GM19468 (cell line): Measurements from ENCODE around the gene TYW1B.
A peak's percentile ranks its signal among the peaks of the same experiment; 100 is the strongest.
"Not testable (repeated sequence)": the region's sequence is repeated elsewhere in the genome, so short reads cannot be mapped to it uniquely, and the experiment has no call there.

Experiments
- ATAC-seq: cut with Tn5 transposase; IDR thresholded peaks from one replicate; pipeline ENCODE4 v1.9.1; 2021; ENCODE audit warnings: mild to moderate bottlenecking, moderate library complexity, moderate number of reproducible peaks; ENCODE audit not compliant: unreplicated experiment; ENCODE audit errors: extremely low read depth

The TYW1B gene, protein sequence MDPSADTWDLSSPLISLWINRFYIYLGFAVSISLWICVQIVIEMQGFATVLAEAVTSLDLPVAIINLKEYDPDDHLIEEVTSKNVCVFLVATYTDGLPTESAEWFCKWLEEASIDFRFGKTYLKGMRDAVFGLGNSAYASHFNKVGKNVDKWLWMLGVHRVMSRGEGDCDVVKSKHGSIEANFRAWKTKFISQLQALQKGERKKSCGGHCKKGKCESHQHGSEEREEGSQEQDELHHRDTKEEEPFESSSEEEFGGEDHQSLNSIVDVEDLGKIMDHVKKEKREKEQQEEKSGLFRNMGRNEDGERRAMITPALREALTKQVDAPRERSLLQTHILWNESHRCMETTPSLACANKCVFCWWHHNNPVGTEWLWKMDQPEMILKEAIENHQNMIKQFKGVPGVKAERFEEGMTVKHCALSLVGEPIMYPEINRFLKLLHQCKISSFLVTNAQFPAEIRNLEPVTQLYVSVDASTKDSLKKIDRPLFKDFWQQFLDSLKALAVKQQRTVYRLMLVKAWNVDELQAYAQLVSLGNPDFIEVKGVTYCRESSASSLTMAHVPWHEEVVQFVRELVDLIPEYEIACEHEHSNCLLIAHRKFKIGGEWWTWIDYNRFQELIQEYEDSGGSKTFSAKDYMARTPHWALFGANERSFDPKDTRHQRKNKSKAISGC

DNA sequence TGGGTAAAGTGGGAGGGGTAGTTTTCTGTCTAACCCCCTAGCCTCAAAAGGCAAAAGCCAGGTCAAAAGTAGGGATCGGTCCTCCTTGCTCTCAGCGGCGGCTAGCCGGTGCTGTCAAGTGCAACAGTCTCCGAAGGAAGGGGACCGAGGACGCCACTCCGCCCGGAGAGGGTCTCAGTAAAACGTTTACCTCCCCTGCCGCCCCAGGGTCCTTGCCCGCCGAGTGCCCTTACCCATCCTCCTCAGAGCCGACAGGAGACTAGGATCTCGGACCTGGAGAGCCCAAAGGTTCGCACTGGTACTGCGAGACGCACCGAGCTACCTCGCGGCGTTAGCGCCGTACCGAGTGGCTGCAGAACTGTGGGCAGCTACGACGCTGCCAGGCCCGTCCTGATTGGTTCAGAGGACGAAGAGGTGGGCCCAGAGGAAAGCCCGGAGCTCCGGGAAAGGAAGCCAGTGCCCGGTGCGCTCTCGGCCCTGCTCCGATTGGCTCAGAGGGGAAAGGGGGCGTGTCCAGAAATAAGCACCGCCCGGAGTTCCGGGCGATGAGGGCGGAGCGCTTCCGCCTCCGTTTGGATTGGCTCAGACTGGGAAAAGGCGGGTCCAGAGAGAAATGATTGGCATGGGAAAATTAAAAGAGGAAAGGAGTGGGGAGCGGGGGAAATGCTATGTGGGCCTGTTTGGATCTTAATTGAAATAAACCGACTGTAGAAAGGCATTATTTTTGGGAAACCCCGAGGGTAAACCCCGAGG lies at the start of gene TYW1B:
Gene TYW1B (minus strand): TSS at position 362 of the 753 bp plus-strand sequence. CDS start 125 bp downstream, at position 237.
- peak; percentile 92 for ATAC-seq

DNA sequence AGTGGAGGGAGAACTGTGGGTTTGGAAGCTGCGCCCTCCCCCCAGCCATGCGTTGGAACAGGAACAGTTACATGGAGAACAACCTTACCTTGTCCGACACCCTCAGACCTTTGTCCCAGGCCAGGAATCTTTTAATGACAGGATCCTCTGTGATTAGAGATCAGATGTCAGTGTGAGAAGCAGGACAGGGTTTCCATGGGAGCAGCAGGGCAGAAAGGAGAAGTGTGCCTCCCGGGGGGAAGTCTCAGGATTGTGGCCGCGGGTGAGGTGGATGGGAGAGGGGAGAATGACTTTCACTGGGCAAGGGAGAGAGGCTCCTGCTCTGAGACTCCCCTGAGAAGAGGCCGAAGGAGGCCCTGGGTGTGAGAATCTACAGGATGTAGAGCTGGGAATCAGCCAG lies 39.6 kb upstream of the TYW1B start:
- ATAC-seq = not testable (repeated sequence)

GRCh38 chr7:72858846-72859400 lies 30.9 kb upstream of the TYW1B start:
- ATAC-seq = not testable (repeated sequence)

GRCh38 chr7:72857925-72858324 lies 29.9 kb upstream of the TYW1B start:
- ATAC-seq = not testable (repeated sequence)

GRCh38 chr7:72855261-72855660 lies 27.3 kb upstream of the TYW1B start:
- ATAC-seq = not testable (repeated sequence)

DNA sequence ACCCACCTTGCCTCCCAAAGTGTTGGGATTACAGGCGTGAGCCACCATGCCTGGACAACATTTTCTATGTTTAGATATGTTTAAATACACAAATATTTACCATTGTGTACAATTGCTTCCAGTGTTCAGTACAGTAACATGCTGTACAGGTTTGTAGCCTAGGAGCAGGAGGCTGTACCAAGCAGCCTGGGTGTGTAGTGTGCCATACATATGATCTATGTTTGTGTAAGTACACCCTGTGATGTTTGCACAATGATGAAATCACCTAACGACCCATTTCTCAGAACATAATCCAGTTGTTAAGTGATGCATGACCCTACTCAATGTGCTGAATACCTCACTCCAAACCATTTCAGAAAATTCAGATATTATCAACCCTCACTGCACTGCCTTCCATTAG lies 24.9 kb upstream of the TYW1B start:
- not testable (repeated sequence) for ATAC-seq

GRCh38 chr7:72850746-72851145 lies 22.7 kb upstream of the TYW1B start:
- ATAC-seq = not testable (repeated sequence)

GRCh38 chr7:72844146-72844545 lies 16.1 kb upstream of the TYW1B start:
- ATAC-seq = not testable (repeated sequence)

- ATAC-seq = not testable (repeated sequence)
Measured at GRCh38 chr7:72843166-72843565, 15.2 kb upstream of the TYW1B start.

DNA sequence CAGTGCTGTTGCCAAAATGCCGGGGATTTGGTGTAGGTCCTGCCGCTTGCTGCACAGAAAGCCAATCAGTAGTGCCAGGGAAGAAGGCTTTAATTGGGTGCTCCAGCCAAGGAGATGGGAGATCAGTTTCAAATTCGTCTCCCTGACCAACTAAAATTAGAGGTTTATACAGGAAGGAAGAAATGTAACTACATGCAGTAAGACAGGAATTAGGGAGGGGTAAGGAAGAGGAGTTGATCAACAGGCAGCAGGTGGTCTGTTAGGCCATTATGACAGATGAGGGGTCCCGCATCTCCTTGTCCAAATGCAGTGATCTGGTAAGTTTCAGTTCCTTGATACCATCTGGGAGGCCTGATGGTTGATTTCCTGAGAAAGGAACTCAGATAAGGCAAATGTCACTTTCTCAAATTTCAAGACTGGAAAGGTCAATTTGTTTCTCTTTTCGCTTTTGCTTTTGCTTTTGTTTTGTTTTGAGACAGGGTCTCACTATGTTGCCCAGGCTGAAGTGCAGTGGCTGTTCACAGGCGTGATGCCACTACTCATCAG lies 13.0 kb upstream of the TYW1B start:
- ATAC-seq = not testable (repeated sequence)

DNA sequence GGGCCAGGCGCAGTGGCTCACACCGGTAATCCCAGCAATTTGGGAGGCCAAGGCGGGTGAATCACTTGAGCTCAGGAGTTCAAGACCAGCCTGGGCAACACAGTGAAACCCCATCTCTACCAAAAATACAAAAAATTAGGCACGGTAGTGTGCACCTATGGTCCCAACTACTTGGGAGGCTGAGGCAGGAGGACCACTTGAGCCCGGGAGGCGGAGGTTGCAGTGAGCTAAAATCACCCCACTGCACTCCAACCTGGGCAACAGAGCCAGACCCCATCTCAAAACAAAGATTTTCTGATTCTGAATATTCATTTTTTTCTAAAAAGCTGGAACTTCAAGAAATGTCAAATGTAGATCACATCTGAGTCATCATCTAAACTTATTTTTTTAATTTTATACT lies 10.3 kb upstream of the TYW1B start:
- ATAC-seq = not testable (repeated sequence)

GRCh38 chr7:72837291-72837690 lies 9.3 kb upstream of the TYW1B start:
- ATAC-seq = not testable (repeated sequence)

GRCh38 chr7:72830567-72830966 lies 2.6 kb upstream of the TYW1B start:
- ATAC-seq = not testable (repeated sequence)

DNA sequence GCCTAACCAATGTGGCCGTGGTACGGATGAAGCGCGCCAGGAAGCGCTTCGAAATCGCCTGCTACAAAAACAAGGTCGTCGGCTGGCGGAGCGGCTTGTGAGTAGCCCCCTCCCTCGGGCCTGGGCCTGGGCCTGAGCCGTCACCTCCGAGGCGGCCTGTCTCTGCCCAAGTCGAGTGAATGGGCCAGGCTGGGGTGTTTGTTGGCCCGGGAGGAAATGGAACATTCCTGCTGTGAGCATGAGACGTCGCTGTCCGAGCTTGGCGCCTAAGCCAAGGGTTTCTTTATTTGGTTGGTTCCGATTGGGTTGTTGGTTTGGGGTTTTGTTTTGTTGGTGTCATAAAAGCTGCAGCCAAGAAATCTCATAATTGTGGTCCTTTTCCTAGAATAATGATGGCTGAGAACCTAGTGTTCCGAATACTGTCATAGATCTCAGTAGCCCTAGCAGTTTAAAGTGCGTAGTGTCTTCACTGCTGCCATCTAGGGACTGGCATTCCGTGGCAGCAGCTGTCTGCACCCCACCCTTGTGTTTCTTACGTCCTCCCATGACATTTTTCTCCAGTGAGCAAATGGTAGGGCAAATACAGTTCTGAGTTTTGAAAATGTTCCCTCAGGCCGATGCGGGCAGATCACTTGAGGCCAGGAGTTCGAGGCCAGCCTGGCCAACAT lies 1.8 kb upstream of the TYW1B start:
- peak; percentile 19 for ATAC-seq

- ATAC-seq = peak; percentile 33
Measured at GRCh38 chr7:72829291-72829686, 1.3 kb upstream of the TYW1B start.

DNA sequence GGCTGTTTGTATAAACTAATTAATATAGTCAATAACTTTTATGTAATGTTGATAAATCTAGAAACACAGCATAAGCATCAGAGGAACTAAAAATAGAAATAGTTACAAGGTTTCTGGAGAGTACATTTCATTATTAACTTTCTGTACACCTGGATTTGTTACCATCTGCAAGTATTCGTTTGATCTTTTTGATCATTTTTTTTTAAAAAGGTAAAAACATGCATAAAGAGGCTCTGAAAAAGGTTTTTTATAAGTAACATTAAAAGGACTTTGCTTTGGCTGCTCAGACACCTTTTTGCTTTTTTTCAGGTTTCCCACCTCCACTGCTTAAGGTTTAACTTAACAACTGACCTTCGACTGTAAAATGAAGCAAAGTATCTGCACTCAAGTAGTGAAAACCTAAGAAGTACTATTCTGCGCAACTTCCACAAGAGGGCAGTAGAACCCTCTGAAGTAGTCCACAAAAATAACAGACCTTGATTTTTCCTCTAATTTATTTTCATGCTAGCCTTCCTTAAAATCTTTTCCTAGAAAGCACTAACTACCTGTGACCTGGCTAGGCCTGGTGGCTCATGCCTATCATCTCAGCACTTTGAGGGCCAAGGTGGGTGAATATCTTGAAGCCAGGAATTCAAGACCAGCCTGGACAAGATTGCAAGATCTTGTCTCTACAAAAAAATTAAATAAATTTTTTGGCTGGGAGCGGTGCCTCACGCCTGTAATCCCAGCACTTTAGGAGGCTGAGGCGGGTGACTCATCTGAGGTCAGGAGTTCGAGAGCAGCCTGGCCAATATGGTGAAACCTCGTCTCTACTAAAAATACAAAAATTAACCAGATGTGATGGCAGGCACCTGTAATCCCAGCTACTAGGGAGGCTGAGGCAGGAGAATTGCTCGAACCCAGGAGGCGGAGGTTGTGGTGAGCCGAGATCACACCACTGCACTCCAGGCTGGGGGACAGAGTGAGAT lies 4.0 kb downstream of the TYW1B start:
- ATAC-seq = not testable (repeated sequence)

DNA sequence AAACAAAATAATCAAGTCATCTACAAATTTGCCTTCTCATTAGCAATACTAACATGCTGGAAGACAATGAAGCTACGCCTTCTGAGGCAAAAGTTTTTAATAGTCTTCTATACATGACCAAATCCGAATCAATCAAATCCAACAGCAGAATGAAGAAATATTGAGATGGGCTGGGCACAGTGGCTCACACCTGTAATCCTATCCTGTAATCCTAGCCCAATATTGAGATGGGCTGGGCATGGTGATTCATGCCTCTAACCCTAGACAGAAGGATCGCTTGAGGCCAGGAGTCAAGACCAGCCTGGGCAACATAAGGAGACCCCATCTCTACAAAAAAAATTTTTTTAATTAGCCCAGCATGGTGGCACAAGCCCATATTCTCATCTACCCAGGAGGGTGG lies 5.5 kb downstream of the TYW1B start:
- not testable (repeated sequence) for ATAC-seq

DNA sequence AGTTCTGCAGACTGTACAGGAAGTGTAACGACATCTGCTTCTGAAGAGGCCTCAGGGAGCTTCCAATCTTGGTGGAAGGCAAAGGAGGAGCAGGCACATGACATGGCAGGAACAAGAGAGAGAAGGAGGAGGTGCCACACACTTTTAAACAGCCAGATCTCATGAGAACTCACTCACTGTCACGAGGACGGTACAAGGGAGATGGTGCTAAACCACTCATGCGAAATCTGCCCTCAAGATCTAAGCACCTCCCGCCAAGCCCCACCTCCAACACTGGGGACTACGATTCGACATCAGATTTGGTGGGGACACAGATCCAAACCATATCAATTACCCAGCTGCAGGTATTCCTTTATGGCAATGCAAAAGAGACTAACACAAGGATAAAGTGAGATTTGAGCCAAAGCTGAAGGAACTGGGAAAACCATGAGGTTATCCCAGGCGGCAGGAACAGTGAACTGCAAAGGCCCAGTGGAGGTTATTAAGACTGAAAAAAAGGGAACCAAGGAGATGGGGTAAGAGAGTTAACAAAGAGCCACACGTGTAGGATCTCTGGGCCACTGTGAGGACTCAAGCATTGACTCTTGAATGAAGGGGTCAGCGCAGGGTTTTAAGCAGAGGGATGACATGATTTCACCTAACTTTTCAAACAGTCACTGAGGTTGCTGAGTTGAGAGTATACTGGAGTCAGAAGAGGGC lies 9.2 kb downstream of the TYW1B start:
- not testable (repeated sequence) for ATAC-seq
